HepG2 (cell line): ENCODE results near the gene TNFSF8. TPM values are rescaled to one million over a fixed set of nuclear protein-coding genes. Genes with fewer than 3 reads are reported as not detected.

Source experiments
- ATAC-seq: fragments of 200-7000 bp; cut with Tn5 transposase; 3 replicates; pipeline ENCODE4 v1.9.1; 2020; ENCODE audit warnings: mild to moderate bottlenecking, moderate library complexity
- BruUV-seq: library from RNA; stranded (reverse); fragments of 400-500 nt; replicated peaks from 2 replicates; lab custom pipeline; 2021; lab: Mats Ljungman, UMichigan
- CTCF ChIA-PET: fragments of 300-600 bp; formaldehyde crosslinking; extraction: SDS; loops from one replicate; lab custom pipeline; 2021; ENCODE audit warnings: low total read pairs, inconsistent platforms, low intra/inter-chr PET ratio; lab: Yijun Ruan, JAX
- POLR2A ChIA-PET: fragments of 350-600 bp; sonication (Branson Sonifier 250); formaldehyde crosslinking; loops from one replicate; lab custom pipeline; 2020; ENCODE audit warnings: antibody characterized with exemption, inconsistent platforms; lab: Yijun Ruan, JAX
- DNase-seq: peaks from one replicate; pipeline ENCODE4 v3.0.0-alpha.2; 2015; ENCODE audit warnings: low spot score
- FAIRE-seq: peaks from 3 replicates; lab custom pipeline; 2011; peaks lifted over from hg19 to GRCh38; lab: Jason Lieb, UNC
- H2AFZ ChIP-seq: one replicate; pipeline ENCODE4 v1.6.1; 2011; ENCODE audit warnings: low read length, inconsistent platforms
- H3K27ac ChIP-seq: fragments of 300-600 bp; 3 replicates; pipeline ENCODE4 v1.8.0; 2011; ENCODE audit warnings: mixed run types, mild to moderate bottlenecking, mixed read lengths, low read length, inconsistent platforms; ENCODE audit not compliant: insufficient read depth; ENCODE audit errors: extremely low read length
- H3K27me3 ChIP-seq, 2 experiments: fragments of 200-600 bp in 1 of 2; 2 replicates in 1 of 2; 3 replicates in 1 of 2; pipeline versions ENCODE4 v1.6.0 to v1.8.0; 2011; ENCODE audit warnings: low read length in 2 of 2, mild to moderate bottlenecking in 2 of 2, moderate library complexity in 2 of 2, inconsistent platforms in 1 of 2; ENCODE audit not compliant: insufficient read depth in 2 of 2, control insufficient read depth in 1 of 2
- H3K36me3 ChIP-seq, 2 experiments: fragments of 200-600 bp in 1 of 2; replicated peaks in 1 of 2; 2 replicates in 1 of 2; 3 replicates in 1 of 2; pipeline versions ENCODE4 v1.5.1 to v1.8.0; 2011; ENCODE audit warnings: low read length in 2 of 2, inconsistent platforms in 1 of 2; ENCODE audit not compliant: insufficient read depth in 2 of 2, control insufficient read depth in 1 of 2
- H3K4me1 ChIP-seq: 2 replicates; pipeline ENCODE4 v1.5.1; 2012; ENCODE audit warnings: low read length, inconsistent platforms; ENCODE audit not compliant: insufficient read depth
- H3K4me2 ChIP-seq: 2 replicates; pipeline ENCODE4 v1.6.0; 2011; ENCODE audit warnings: low read depth, low read length, inconsistent platforms
- H3K4me3 ChIP-seq, 3 experiments: fragments of 200-600 bp in 1 of 3; sonication (generic), shearing (Covaris generic) in 1 of 3; replicated peaks in 1 of 3; 2 replicates each; pipeline ENCODE4 v1.5.1; 2011 to 2016; ENCODE audit warnings: low read length in 3 of 3, inconsistent platforms in 2 of 3, low read depth in 2 of 3, mild to moderate bottlenecking in 2 of 3, control low read depth in 1 of 3, mixed read lengths in 1 of 3; ENCODE audit not compliant: insufficient read depth in 1 of 3
- H3K79me2 ChIP-seq: one replicate; pipeline ENCODE4 v1.6.1; 2011; ENCODE audit warnings: low read length, inconsistent platforms; ENCODE audit not compliant: insufficient read depth
- H3K9ac ChIP-seq: 2 replicates; pipeline ENCODE4 v1.6.0; 2011; ENCODE audit warnings: mild to moderate bottlenecking, low read depth, low read length, inconsistent platforms; ENCODE audit not compliant: insufficient read depth
- H3K9me3 ChIP-seq: 2 replicates; pipeline ENCODE4 v1.5.1; 2012; ENCODE audit warnings: mild to moderate bottlenecking, low read length
- H4K20me1 ChIP-seq: 2 replicates; pipeline ENCODE4 v1.6.0; 2011; ENCODE audit warnings: inconsistent platforms, mild to moderate bottlenecking, low read length, moderate library complexity; ENCODE audit not compliant: insufficient read depth
- ARNT2 ChIP-seq: sonication (generic); formaldehyde crosslinking; IDR thresholded peaks from 2 replicates; pipeline ENCODE4 v1.8.0; 2022; ENCODE audit warnings: mild to moderate bottlenecking, low read depth, missing genetic modification reagents, moderate library complexity
- DRAP1 ChIP-seq: IDR thresholded peaks from 2 replicates; pipeline ENCODE4 v1.6.1; 2016; ENCODE audit warnings: missing genetic modification reagents, missing compliant biosample characterization
- HDAC1 ChIP-seq: sonication (generic); formaldehyde crosslinking; IDR thresholded peaks from 2 replicates; pipeline ENCODE4 v1.5.1; 2020; ENCODE audit warnings: mild to moderate bottlenecking, missing genetic modification reagents
- HES4 ChIP-seq: sonication (generic); formaldehyde crosslinking; IDR thresholded peaks from 2 replicates; pipeline ENCODE4 v1.9.0; 2021; ENCODE audit warnings: mild to moderate bottlenecking, missing genetic modification reagents, borderline replicate concordance
- RNF219 ChIP-seq: sonication (generic); formaldehyde crosslinking; IDR thresholded peaks from 2 replicates; pipeline ENCODE4 v1.5.0; 2020; ENCODE audit warnings: mild to moderate bottlenecking, missing genetic modification reagents
- TARDBP ChIP-seq: sonication (generic); formaldehyde crosslinking; IDR thresholded peaks from 2 replicates; pipeline ENCODE4 v1.8.0; 2022; ENCODE audit warnings: mild to moderate bottlenecking, missing genetic modification reagents
- ZNF207 ChIP-seq: fragments of 450-650 bp; IDR thresholded peaks from 2 replicates; pipeline ENCODE4 v1.6.1; 2016; ENCODE audit warnings: antibody characterized with exemption, borderline replicate concordance
- ZNF326 ChIP-seq: sonication (generic); formaldehyde crosslinking; IDR thresholded peaks from 2 replicates; pipeline ENCODE4 v1.4.0; 2020; ENCODE audit warnings: missing genetic modification reagents, borderline replicate concordance
- ZNF646 ChIP-seq: sonication (generic); formaldehyde crosslinking; IDR thresholded peaks from 2 replicates; pipeline ENCODE4 v1.9.0; 2021; ENCODE audit warnings: mild to moderate bottlenecking, missing genetic modification reagents
- ZSCAN31 ChIP-seq: sonication (generic); formaldehyde crosslinking; IDR thresholded peaks from 2 replicates; pipeline ENCODE4 v1.5.0; 2020; ENCODE audit warnings: low read depth, mild to moderate bottlenecking, missing genetic modification reagents
- whole genome bisulfite sequencing: methylation state at CpG from one replicate; pipeline ENCODE4 v1.1.6; 2017; ENCODE audit warnings: low lambda C conversion rate; 5-methylcytosine and 5-hydroxymethylcytosine counted together
- in situ Hi-C: cut with HindIII; loops from 2 replicates; pipeline ENCODE4 v1.10.0; 2017; ENCODE audit warnings: low pct_unique_long_range_greater_than_20kb; ENCODE audit not compliant: extremely low pct_ligation_motif_present
- intact Hi-C: fragments of 100-400 bp; cut with micrococcal nuclease; formaldehyde crosslinking; loops from one replicate; pipeline ENCODE4 v1.10.0; 2022; ENCODE audit not compliant: unreplicated experiment
- polyA plus RNA-seq, 8 experiments: library from polyadenylated mRNA; depleted of rRNA in 3 of 8; stranded (reverse) in 7 of 8; unstranded in 1 of 8; fragments of >200 nt; fragmentation: Illumina TruSeq in 4 of 8; extraction: Trizol in 4 of 8; gene quantifications; 2 replicates each; pipeline versions ENCODE4 v1.2.1 to v1.2.3, GENCODE V29; 2011 to 2016; ENCODE audit warnings: low read depth in 4 of 8, missing spikeins in 1 of 8, mixed read lengths in 1 of 8; ENCODE audit not compliant: insufficient read depth in 1 of 8
- total RNA-seq, 5 experiments: library from RNA; depleted of rRNA; stranded (reverse); fragments of >200 nt; fragmentation: Illumina TruSeq; extraction: Trizol; gene quantifications; 2 replicates each; pipeline ENCODE4 v1.2.3, GENCODE V29; 2016; ENCODE audit warnings: low read depth in 1 of 5
- TF ChIP-seq, protein P1 (sequence below): sonication (generic); formaldehyde crosslinking; IDR thresholded peaks from 2 replicates; pipeline ENCODE4 v1.8.0; 2022; ENCODE audit warnings: mild to moderate bottlenecking, missing genetic modification reagents; ENCODE audit not compliant: insufficient replicate concordance
- TF ChIP-seq, protein P2 (sequence below): sonication (generic); formaldehyde crosslinking; conservative IDR thresholded peaks from 2 replicates; pipeline ENCODE4 v1.5.0; 2020; ENCODE audit warnings: missing genetic modification reagents

The TNFSF8 gene
- total and polyA plus RNA-seq, 2 of the 13 experiments (the other 11 are each of a cell fraction or from before 2014, with no cell fraction given): not detected

GRCh38 chr9:114962809-114963208, 32.4 kb upstream of the TNFSF8 start:
- POLR2A ChIA-PET: no interaction called here
- H3K79me2 ChIP-seq: no peaks in the 10 kb centered on the region
- CTCF ChIA-PET: no interaction called here
- no TSS peak for BruUV-seq
- no peaks in the 10 kb centered on the region for H3K27me3 ChIP-seq
- in situ Hi-C loops: no loop called here
- H3K36me3 ChIP-seq: no peaks in the 10 kb centered on the region
- peaks cover 12% of the 10 kb centered on the region; the same call in 1 of the 2 replicates for H3K9me3 ChIP-seq
- H3K4me2 ChIP-seq: no peak overlapping the region
- 25% methylated on average over 6 of the region's 7 CpGs for WGBS
- no peaks in the 10 kb centered on the region for H3K4me1 ChIP-seq
- intact Hi-C loops: no loop called here
- no peak overlapping the region for H3K27ac ChIP-seq
- FAIRE-seq (no peak), DNase-seq (no peak), ATAC-seq (no peak)
- H2AFZ ChIP-seq: no peak overlapping the region
- no peaks in the 10 kb centered on the region for H4K20me1 ChIP-seq
- H3K4me3 ChIP-seq: no peak overlapping the region
- H3K9ac ChIP-seq: no peak overlapping the region
- no peak for TF ChIP-seq ZNF326 (CRISPR knock-in tag)
- TF ChIP-seq, protein P1, sequence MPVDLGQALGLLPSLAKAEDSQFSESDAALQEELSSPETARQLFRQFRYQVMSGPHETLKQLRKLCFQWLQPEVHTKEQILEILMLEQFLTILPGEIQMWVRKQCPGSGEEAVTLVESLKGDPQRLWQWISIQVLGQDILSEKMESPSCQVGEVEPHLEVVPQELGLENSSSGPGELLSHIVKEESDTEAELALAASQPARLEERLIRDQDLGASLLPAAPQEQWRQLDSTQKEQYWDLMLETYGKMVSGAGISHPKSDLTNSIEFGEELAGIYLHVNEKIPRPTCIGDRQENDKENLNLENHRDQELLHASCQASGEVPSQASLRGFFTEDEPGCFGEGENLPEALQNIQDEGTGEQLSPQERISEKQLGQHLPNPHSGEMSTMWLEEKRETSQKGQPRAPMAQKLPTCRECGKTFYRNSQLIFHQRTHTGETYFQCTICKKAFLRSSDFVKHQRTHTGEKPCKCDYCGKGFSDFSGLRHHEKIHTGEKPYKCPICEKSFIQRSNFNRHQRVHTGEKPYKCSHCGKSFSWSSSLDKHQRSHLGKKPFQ (CRISPR knock-in tag): no peak
- no peak for TF ChIP-seq DRAP1 (CRISPR knock-in tag)
- TF ChIP-seq RNF219 (CRISPR knock-in tag): no peak
- TF ChIP-seq ZNF207: no peak
- no peak for TF ChIP-seq ZNF646
- no peak for TF ChIP-seq TARDBP
- no peak for TF ChIP-seq ZSCAN31 (CRISPR knock-in tag)
- no peak for TF ChIP-seq HDAC1 (CRISPR knock-in tag)
- TF ChIP-seq, protein P2, sequence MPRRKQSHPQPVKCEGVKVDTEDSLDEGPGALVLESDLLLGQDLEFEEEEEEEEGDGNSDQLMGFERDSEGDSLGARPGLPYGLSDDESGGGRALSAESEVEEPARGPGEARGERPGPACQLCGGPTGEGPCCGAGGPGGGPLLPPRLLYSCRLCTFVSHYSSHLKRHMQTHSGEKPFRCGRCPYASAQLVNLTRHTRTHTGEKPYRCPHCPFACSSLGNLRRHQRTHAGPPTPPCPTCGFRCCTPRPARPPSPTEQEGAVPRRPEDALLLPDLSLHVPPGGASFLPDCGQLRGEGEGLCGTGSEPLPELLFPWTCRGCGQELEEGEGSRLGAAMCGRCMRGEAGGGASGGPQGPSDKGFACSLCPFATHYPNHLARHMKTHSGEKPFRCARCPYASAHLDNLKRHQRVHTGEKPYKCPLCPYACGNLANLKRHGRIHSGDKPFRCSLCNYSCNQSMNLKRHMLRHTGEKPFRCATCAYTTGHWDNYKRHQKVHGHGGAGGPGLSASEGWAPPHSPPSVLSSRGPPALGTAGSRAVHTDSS (CRISPR knock-in tag): no peak
- no peak for TF ChIP-seq HES4 (CRISPR knock-in tag)
- TF ChIP-seq ARNT2 (CRISPR knock-in tag): no peak
